Measurements from ENCODE around the gene OLFML1. TPM values are rescaled to one million over a fixed set of nuclear protein-coding genes. Genes with fewer than 3 reads are reported as not detected.

The OLFML1 gene
- total RNA-seq, 1 experiment from 2014 or later, result not detected

GRCh38 chr11:7533199-7534041 is 48.1 kb downstream of the OLFML1 start:
- H3K4me3 ChIP-seq (ENCODE audit: low read length), result no peak overlapping the region
- no peaks in the 10 kb centered on the region for H4K20me1 ChIP-seq (ENCODE audit: low read length)
- no peak overlapping the region for H3K27ac ChIP-seq (ENCODE audit: low read length)
- POLR2A ChIA-PET (ENCODE audit: unreplicated experiment), result no interaction called here
- no TSS peak for BruUV-seq (replicated peaks)
- TF ChIP-seq EZH2 (IDR thresholded peaks at IDR 0.05; ENCODE audit: low read length, unreplicated experiment) (no peak), EZH2phosphoT487 (IDR thresholded peaks at IDR 0.05; ENCODE audit: borderline replicate concordance, low read length) (no peak), CTCF (conservative IDR thresholded peaks at IDR 0.05; ENCODE audit: low read depth, low read length) (no peak)
- no peaks in the 10 kb centered on the region for H3K79me2 ChIP-seq (ENCODE audit: low read length)
- no peak overlapping the region for H2AFZ ChIP-seq (ENCODE audit: low read length)
- H3K4me2 ChIP-seq (ENCODE audit: low read length), result no peak overlapping the region
- no peak overlapping the region for H3K9ac ChIP-seq (ENCODE audit: low read length)
- DNase-seq, result no peak
- no peaks in the 10 kb centered on the region for H3K36me3 ChIP-seq (ENCODE audit: low read depth, low read length)
- H3F3A ChIP-seq (ENCODE audit: low read length, unreplicated experiment), result no peaks in the 10 kb centered on the region
- no peaks in the 10 kb centered on the region for H3K4me1 ChIP-seq (ENCODE audit: insufficient read depth, low read length)
- H3K9me3 ChIP-seq (ENCODE audit: low read length), result no peaks in the 10 kb centered on the region
- H3K9me2 ChIP-seq (replicated peaks; ENCODE audit: low read length), result no peaks in the 10 kb centered on the region
- intact Hi-C loops (cut with micrococcal nuclease), result no loop called here
- ATAC-seq, result no peak
- CTCF ChIA-PET, result no interaction called here
- peaks cover 16% of the 10 kb centered on the region; the same call in 1 of the 2 replicates for H3K27me3 ChIP-seq (ENCODE audit: low read length)

- Histone ChIP-seq H2AFZ (ENCODE audit: low read length) (no peak overlapping the region), H3K9me3 (ENCODE audit: low read length) (no peaks in the 10 kb centered on the region), H3K36me3 (ENCODE audit: low read depth, low read length) (no peaks in the 10 kb centered on the region), H3K9me2 (replicated peaks; ENCODE audit: low read length) (no peaks in the 10 kb centered on the region), H3K4me1 (ENCODE audit: insufficient read depth, low read length) (no peaks in the 10 kb centered on the region), H3K9ac (ENCODE audit: low read length) (no peak overlapping the region), H3K79me2 (ENCODE audit: low read length) (no peaks in the 10 kb centered on the region), H3K27me3 (ENCODE audit: low read length) (peaks cover 22% of the 10 kb centered on the region), H3K4me3 (ENCODE audit: low read length) (no peak overlapping the region), H3K27ac (ENCODE audit: low read length) (no peak overlapping the region), H4K20me1 (ENCODE audit: low read length) (no peaks in the 10 kb centered on the region), H3K4me2 (ENCODE audit: low read length) (no peak overlapping the region), H3F3A (ENCODE audit: low read length, unreplicated experiment) (no peaks in the 10 kb centered on the region)
- ChIA-PET CTCF (no interaction called here), POLR2A (ENCODE audit: unreplicated experiment) (no interaction called here)
- TF ChIP-seq CTCF (conservative IDR thresholded peaks at IDR 0.05; ENCODE audit: low read depth, low read length) (no peak), EZH2phosphoT487 (IDR thresholded peaks at IDR 0.05; ENCODE audit: borderline replicate concordance, low read length) (no peak), EZH2 (IDR thresholded peaks at IDR 0.05; ENCODE audit: low read length, unreplicated experiment) (no peak)
- no TSS peak for BruUV-seq (replicated peaks)
- intact Hi-C loops (cut with micrococcal nuclease), result no loop called here
- ATAC-seq (no peak), DNase-seq (no peak)
These were observed 48.7 kb downstream of the OLFML1 start for GRCh38 chr11:7534042-7534378.

DNA sequence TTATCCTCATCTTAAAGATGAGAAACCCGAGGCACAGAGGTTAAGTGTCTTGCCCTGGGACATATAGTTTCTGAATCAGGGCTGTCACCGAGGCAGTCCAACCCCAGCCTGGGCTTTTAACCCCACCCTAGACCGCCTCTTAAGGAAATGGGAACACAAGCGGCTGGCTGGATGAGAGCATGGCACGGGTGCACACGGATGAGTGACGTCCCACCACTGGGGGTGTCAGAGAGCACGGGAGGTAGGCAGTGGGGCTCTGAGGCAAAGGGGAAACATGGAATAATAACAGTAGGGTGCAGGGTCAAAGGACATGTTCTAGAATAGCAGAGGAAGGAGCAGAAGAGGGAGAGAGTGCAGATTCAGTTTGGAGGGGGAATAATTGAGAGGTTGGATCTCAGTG is 50.8 kb downstream of the OLFML1 start:
- H3K9me2 ChIP-seq (replicated peaks; ENCODE audit: low read length), result no peaks in the 10 kb centered on the region
- no peak overlapping the region for H3K9ac ChIP-seq (ENCODE audit: low read length)
- peak; percentile 18; the same call in 1 of the 2 replicates for TF ChIP-seq CTCF (conservative IDR thresholded peaks at IDR 0.05; ENCODE audit: low read depth, low read length)
- TF ChIP-seq EZH2 (IDR thresholded peaks at IDR 0.05; ENCODE audit: low read length, unreplicated experiment), result no peak
- no peak for TF ChIP-seq EZH2phosphoT487 (IDR thresholded peaks at IDR 0.05; ENCODE audit: borderline replicate concordance, low read length)
- POLR2A ChIA-PET (ENCODE audit: unreplicated experiment), result no interaction called here
- H3K36me3 ChIP-seq (ENCODE audit: low read depth, low read length), result no peaks in the 10 kb centered on the region
- no peaks in the 10 kb centered on the region for H3F3A ChIP-seq (ENCODE audit: low read length, unreplicated experiment)
- H3K9me3 ChIP-seq (ENCODE audit: low read length), result no peaks in the 10 kb centered on the region
- no peaks in the 10 kb centered on the region for H3K4me1 ChIP-seq (ENCODE audit: insufficient read depth, low read length)
- no TSS peak for BruUV-seq (replicated peaks)
- H3K4me3 ChIP-seq (ENCODE audit: low read length), result no peak overlapping the region
- intact Hi-C loops (cut with micrococcal nuclease), result no loop called here
- DNase-seq (no peak), ATAC-seq (no peak)
- H3K79me2 ChIP-seq (ENCODE audit: low read length), result no peaks in the 10 kb centered on the region
- H4K20me1 ChIP-seq (ENCODE audit: low read length), result no peaks in the 10 kb centered on the region
- H2AFZ ChIP-seq (ENCODE audit: low read length), result no peak overlapping the region
- CTCF ChIA-PET, result no interaction called here
- no peak overlapping the region for H3K27ac ChIP-seq (ENCODE audit: low read length)
- peaks cover 40% of the 10 kb centered on the region for H3K27me3 ChIP-seq (ENCODE audit: low read length)
- H3K4me2 ChIP-seq (ENCODE audit: low read length), result no peak overlapping the region
